Stimulated activated CD4-positive, alpha-beta T cell treated with anti-CD3 and anti-CD28 coated beads, TNF-alpha, amount 100 ng/mL, for 24 hours (primary cell): Measurements from ENCODE around the gene TNFRSF19.
A peak's percentile ranks its signal among the peaks of the same experiment; 100 is the strongest.

ENCODE experiments used
- DNase-seq, 3 experiments: peaks; one replicate each; pipeline ENCODE4 v3.0.0-alpha.2; 2020; ENCODE audit warnings: low read depth in 3 of 3

The TNFRSF19 gene

GRCh38 chr13:23683084-23683483 lies 112.9 kb downstream of the TNFRSF19 start:
- no peak for DNase-seq

DNA sequence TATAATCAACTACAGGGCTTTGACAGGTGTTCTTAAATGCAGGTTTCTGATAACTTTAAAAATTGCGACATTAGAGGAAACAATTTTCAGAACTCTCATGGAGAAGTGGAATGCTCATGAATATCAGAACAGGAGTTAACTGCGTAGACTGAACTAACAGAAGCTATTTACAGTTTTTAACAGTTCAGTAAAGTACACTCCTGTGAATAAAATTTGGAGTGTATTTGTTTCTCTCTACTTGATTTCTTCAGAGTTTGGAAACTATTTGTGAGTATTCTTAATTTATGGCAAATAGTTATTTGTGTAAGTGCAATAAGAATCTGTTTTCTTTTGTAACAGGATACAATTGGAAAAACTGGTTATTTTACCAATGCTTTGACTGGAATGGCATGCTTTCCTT lies 114.4 kb downstream of the TNFRSF19 start:
- no peak for DNase-seq

- no peak for DNase-seq
These were observed 115.2 kb downstream of the TNFRSF19 start for GRCh38 chr13:23685416-23685815.

- no peak for DNase-seq
These were observed 116.7 kb downstream of the TNFRSF19 start for GRCh38 chr13:23686948-23687347.

DNA sequence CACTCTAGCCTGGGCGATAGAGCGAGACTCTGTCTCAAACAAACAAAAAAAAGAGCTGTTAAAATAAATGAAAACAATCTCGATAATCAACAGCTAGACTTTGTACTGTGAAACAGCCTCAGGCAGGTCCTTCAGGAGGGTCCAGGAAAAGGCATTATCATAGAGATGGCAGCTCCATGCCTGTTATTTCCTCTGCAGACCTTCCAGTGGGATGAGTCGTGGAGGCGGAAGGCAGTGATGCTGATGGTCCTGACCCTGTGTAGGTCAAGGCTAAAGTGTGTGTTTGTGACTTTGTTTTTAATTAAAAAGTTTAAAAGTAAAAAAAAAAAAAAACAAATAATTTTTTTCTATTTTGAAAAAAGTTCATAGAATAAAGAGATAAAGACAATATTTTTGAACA lies 117.4 kb downstream of the TNFRSF19 start:
- no peak for DNase-seq

GRCh38 chr13:23688336-23688735 lies 118.1 kb downstream of the TNFRSF19 start:
- DNase-seq = no peak

DNA sequence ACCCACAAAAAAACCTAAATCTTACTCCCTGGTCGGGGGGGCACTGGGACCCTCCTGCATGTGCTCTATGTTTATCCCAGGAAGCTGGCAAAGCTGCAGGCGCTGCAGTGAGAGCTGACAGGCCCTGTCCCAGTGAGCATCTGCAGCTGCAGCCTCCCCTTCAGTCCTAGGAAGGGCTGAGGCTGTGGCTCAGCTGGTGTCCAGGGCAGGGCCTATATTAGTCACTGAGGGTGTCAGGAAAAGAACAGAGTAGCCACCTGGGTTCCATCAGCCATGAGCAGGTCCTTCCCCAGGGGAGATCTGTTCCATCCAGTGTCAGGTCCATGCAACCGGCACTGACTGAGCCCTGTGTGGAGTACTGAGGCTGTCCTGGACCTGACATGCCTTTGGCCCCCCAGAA lies 120.5 kb downstream of the TNFRSF19 start:
- no peak for DNase-seq

- DNase-seq = no peak
These were observed 122.6 kb downstream of the TNFRSF19 start for GRCh38 chr13:23692816-23693215.

GRCh38 chr13:23695196-23695595 lies 125.0 kb downstream of the TNFRSF19 start:
- DNase-seq = no peak

DNA sequence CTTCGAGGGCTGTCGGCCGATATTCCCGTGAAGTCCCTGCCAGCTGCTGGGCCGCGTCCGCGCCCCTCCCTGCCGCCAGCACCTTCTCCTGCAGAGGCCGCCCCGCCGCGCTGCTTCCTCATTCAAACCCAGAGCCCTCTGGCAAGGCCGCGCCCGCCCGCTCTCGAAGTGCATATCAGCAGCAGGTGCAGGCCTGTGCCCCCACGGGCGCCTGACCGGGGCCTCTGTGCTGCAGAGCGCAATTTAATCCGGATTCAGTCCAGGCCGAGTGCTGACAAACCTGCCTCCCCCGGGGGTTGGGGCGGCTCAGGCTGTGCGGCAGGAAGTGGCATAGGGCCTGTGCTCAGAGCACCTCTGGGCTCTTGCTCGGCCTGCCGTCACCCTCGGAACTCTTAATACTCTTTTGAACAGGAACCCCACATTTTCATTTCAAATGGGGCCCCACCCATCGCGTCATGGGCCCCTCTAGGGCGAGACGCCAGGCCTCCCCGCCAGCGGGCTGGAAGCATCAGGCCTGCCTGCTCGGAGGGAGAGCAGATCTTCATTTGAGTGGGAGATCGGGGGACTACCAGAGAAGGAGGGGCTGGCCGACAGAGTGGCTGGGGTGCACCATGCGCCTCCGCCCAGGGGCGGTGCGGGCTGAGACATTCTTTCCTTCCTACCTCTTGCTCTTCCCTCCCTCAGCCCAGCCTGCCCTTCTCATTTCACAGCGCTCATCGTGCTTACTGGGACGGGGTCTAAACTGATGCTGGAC lies 125.7 kb downstream of the TNFRSF19 start:
- peak; percentile 11 to 47 (median 25) for DNase-seq

DNA sequence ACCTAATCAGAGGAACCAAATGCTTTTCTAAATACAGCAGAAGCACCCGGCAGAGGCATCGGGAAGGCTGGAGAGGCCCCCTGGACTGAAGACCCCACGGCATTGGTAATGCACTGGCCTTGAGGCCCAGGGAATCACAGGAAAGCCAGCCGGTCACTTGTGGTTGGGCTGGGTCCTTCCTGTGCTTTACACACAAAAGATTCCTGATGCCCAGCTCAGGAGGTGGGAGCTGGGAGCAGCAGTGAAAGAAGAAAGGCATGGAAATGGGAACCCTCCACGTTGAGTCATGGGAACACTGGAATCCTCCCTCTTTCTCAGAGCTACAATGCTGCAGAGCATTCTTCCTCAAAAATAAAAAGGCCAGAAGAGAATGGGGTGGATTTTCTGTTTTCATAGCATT lies 126.4 kb downstream of the TNFRSF19 start:
- no peak for DNase-seq

- no peak for DNase-seq
These were observed 127.6 kb downstream of the TNFRSF19 start for GRCh38 chr13:23697772-23698313.

- no peak for DNase-seq
These were observed 129.1 kb downstream of the TNFRSF19 start for GRCh38 chr13:23699271-23699670.

DNA sequence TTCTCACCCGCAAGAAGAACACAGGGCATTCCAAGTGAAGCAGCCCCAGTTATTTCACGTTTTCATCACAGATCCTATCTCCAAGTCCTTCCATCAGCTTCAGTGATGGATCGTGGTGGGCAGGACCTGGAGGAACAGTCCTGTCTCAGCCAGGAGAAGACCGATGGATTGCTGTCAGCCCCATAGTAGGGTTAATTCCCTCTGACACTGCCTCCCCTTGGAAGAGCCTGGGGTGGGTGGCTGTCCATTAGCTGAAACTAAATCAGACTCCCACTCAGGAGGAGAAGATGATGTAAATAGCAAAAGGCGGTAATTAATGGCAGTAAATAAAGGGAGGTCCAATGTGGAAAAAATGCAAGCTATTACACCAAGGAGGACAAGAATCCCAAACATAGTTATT lies 131.0 kb downstream of the TNFRSF19 start:
- DNase-seq = no peak

DNA sequence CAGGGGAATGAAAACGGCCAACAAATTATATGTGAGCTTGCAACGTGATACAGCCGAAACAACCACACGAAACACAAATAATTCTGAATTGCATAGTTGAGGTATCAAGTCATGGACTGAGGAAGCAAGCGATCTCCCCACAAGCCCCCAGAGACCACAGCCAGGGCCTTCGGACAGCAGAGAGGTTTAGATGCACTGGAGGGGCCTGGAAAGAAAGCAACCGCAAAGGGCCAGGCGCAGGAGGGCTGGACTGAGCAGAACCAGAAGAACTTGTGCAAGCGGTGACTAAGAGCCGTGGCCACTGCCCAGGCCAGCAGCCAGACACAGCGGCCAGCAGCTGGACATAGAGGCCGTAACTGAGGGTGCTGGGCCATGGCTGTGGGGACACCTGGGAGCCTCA lies 131.4 kb downstream of the TNFRSF19 start:
- DNase-seq = no peak

- no peak for DNase-seq
These were observed 133.1 kb downstream of the TNFRSF19 start for GRCh38 chr13:23703246-23703860.

GRCh38 chr13:23705583-23705982 lies 135.4 kb downstream of the TNFRSF19 start:
- DNase-seq = no peak

DNA sequence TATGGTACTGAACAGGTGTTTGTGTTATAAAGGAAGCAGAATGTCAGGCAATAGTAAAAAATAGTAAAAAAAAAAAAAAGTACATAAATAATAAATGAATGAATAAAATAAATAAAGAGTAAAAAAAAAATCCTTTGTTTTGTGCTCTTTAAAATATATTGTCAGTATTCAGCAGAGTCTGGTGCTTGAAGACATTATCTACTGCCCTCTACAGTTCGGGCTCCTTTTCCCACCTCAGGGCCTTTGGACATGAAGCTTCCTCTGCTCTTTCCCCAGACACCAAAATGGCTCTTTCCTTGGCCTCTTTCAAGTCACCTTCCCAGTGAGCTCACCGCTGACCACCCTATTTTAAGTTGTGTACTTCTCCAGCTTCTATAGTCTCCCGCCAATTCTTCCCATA lies 137.5 kb downstream of the TNFRSF19 start:
- no peak for DNase-seq

- no peak for DNase-seq
These were observed 139.3 kb downstream of the TNFRSF19 start for GRCh38 chr13:23709536-23709935.

DNA sequence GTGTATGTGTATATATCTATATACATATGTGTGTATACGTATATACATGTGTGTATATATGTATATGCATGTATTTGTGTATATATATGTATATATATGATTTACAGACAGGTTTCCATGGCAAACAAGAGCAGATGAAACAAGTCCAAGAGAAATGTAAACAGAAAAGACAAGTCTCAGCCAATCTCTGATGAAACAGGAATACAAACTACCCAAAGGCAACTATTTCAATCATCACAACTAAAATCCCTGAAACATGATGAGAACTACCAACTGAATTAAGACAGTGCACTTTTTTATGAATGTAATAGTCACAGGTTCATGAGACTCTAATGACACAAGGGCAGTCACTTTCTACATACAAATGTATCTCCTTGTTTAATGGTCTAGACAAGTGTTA lies 140.2 kb downstream of the TNFRSF19 start:
- no peak for DNase-seq

- DNase-seq = no peak
These were observed 141.1 kb downstream of the TNFRSF19 start for GRCh38 chr13:23711355-23711754.

GRCh38 chr13:23714672-23715071 lies 144.5 kb downstream of the TNFRSF19 start:
- no peak for DNase-seq

DNA sequence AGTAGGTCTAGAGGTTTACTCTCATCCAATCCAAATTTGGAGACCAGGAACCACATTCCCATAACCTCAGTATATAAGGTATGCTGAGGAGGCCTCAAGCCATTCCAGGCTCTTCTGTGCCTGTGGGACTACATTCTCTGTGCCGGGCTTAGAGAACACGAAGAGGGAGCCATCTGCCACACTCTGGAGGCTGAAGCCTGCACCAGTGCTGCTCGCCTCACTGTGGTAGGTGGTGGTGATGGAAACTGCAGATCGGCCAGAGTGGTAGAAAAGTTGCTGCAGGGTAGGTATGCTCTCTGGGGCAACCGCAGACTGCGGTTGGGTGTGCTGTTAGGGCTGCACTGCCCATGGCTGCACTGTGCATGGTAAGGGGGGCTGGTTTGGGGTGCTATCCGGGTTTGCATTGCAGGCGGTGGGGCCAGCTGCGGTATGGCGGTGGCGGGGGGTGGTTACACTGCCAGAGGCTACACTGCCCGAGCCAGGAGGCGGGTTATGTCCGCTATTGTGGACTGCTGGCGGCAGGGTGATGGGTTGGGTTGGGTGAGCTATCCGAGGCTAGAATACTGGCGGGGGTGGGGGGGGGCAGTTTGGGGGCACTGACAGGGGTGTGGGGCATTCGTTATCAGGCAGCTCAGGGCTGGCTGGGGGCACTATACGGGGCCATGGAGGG lies 145.0 kb downstream of the TNFRSF19 start:
- no peak for DNase-seq
